GM12878 (cell line): ENCODE results near the gene FNDC3A. TPM values are rescaled to one million over a fixed set of nuclear protein-coding genes. Genes with fewer than 3 reads are reported as not detected.

ENCODE experiments used
- ASH2L ChIP-seq: fragments of 300-600, 200-600 bp; sonication (generic); IDR thresholded peaks from 2 replicates; pipeline ENCODE4 v1.6.1; 2017; ENCODE audit warnings: low read depth, mild to moderate bottlenecking, borderline replicate concordance
- ATF7 ChIP-seq: fragments of 450-650 bp; IDR thresholded peaks from 2 replicates; pipeline ENCODE4 v1.6.1; 2016; ENCODE audit warnings: low read depth, mild to moderate bottlenecking
- BCL11A ChIP-seq: IDR thresholded peaks from 2 replicates; pipeline ENCODE4 v1.6.1; 2011; ENCODE audit warnings: low read depth, low read length
- CBFB ChIP-seq: IDR thresholded peaks from 2 replicates; pipeline ENCODE4 v1.6.1; 2016; ENCODE audit warnings: antibody characterized with exemption, low read depth
- CBX5 ChIP-seq: sonication (generic); IDR thresholded peaks from 2 replicates; pipeline ENCODE4 v1.6.1; 2016; ENCODE audit warnings: low read depth, moderate library complexity, mild to moderate bottlenecking, inconsistent platforms
- EP300 ChIP-seq, 2 experiments: fragments of 150-350 bp in 1 of 2; IDR thresholded peaks; 2 replicates each; pipeline ENCODE4 v1.6.1; 2011 to 2012; ENCODE audit warnings: low read depth in 2 of 2, low read length in 2 of 2, borderline replicate concordance in 1 of 2, improper control_type of control experiment in 1 of 2, inconsistent platforms in 1 of 2; ENCODE audit not compliant: control insufficient read depth in 1 of 2
- GABPA ChIP-seq: IDR thresholded peaks from 2 replicates; pipeline ENCODE4 v1.6.1; 2014; ENCODE audit warnings: antibody characterized with exemption, low read depth, mild to moderate bottlenecking, inconsistent platforms
- IKZF1 ChIP-seq: fragments of 450-650 bp; conservative IDR thresholded peaks from 2 replicates; pipeline ENCODE4 v1.6.1; 2017; ENCODE audit warnings: antibody characterized with exemption, mild to moderate bottlenecking
- KAT2A ChIP-seq: conservative IDR thresholded peaks from 2 replicates; pipeline ENCODE4 v1.6.1; 2011; ENCODE audit warnings: low read depth, low read length; ENCODE audit not compliant: control insufficient read depth
- NFXL1 ChIP-seq: fragments of 450-650 bp; IDR thresholded peaks from 2 replicates; pipeline ENCODE4 v1.6.1; 2017; ENCODE audit warnings: antibody characterized with exemption, mild to moderate bottlenecking, borderline replicate concordance
- NFYB ChIP-seq: IDR thresholded peaks from 2 replicates; pipeline ENCODE4 v1.6.1; 2011; ENCODE audit warnings: low read depth, mild to moderate bottlenecking, low read length, improper control_type of control experiment, moderate library complexity; ENCODE audit not compliant: insufficient read depth
- NR2C2 ChIP-seq: IDR thresholded peaks from 2 replicates; pipeline ENCODE4 v1.6.1; 2011; ENCODE audit warnings: borderline replicate concordance, low read depth; ENCODE audit not compliant: control insufficient read depth, insufficient read length
- SP1 ChIP-seq: IDR thresholded peaks from one replicate; pipeline ENCODE4 v1.6.1; 2011; ENCODE audit warnings: low read depth, low read length
- SPI1 ChIP-seq: IDR thresholded peaks from 2 replicates; pipeline ENCODE4 v1.6.1; 2011; ENCODE audit warnings: low read depth, mild to moderate bottlenecking, low read length, moderate library complexity, borderline replicate concordance; ENCODE audit not compliant: insufficient read depth
- SRF ChIP-seq, 2 experiments: IDR thresholded peaks; 2 replicates each; pipeline ENCODE4 v1.6.1; 2011; ENCODE audit warnings: low read depth in 2 of 2, low read length in 2 of 2, mild to moderate bottlenecking in 1 of 2, moderate library complexity in 1 of 2
- TCF12 ChIP-seq: IDR thresholded peaks from 2 replicates; pipeline ENCODE4 v1.6.1; 2011; ENCODE audit warnings: low read depth, mild to moderate bottlenecking, low read length
- TCF3 ChIP-seq: IDR thresholded peaks from 2 replicates; pipeline ENCODE4 v1.6.1; 2012; ENCODE audit warnings: low read depth, mild to moderate bottlenecking, low read length, borderline replicate concordance; ENCODE audit not compliant: insufficient read depth
- TCF7 ChIP-seq: IDR thresholded peaks from 2 replicates; pipeline ENCODE4 v1.6.1; 2014; ENCODE audit warnings: antibody characterized with exemption, borderline replicate concordance
- ZBED1 ChIP-seq: IDR thresholded peaks from 2 replicates; pipeline ENCODE4 v1.6.1; 2016; ENCODE audit warnings: borderline replicate concordance
- ZNF384 ChIP-seq: IDR thresholded peaks from 2 replicates; pipeline ENCODE4 v1.6.1; 2012; ENCODE audit warnings: low read depth, mild to moderate bottlenecking, low read length, improper control_type of control experiment, borderline replicate concordance
- polyA plus RNA-seq, 11 experiments: library from polyadenylated mRNA; depleted of rRNA in 4 of 11; unstranded in 6 of 11; stranded (reverse) in 5 of 11; fragments of >200 nt; fragmentation: Nextera tagmentation in 4 of 11; fragmentation: Illumina TruSeq in 1 of 11; extraction: Ambion mirVana in 4 of 11; extraction: Trizol in 1 of 11; gene quantifications; 1 replicate in 1 of 11; 2 replicates in 10 of 11; pipeline versions ENCODE4 v1.2.1 to v1.2.3, GENCODE V29; 2011 to 2016; ENCODE audit warnings: inconsistent platforms in 2 of 11, missing spikeins in 2 of 11, low read depth in 1 of 11
- total RNA-seq, 4 experiments: library from RNA; depleted of rRNA in 3 of 4; stranded (reverse); fragments of >200 nt in 3 of 4; fragmentation: Illumina TruSeq in 1 of 4; extraction: Trizol in 1 of 4; gene quantifications; 2 replicates each; pipeline versions ENCODE4 v1.2.1 to v1.2.3, GENCODE V29; 2013 to 2021
- TF ChIP-seq, protein P1 (sequence below): fragments of 150-350 bp; IDR thresholded peaks from 2 replicates; pipeline ENCODE4 v1.6.1; 2014; ENCODE audit warnings: mild to moderate bottlenecking, low read depth, low read length
- TF ChIP-seq, protein P2 (sequence below): IDR thresholded peaks from 2 replicates; pipeline ENCODE4 v1.6.1; 2012; ENCODE audit warnings: improper control_type of control experiment, low read depth, low read length; ENCODE audit not compliant: insufficient replicate concordance
- TF ChIP-seq, protein P3 (sequence below): IDR thresholded peaks from 2 replicates; pipeline ENCODE4 v1.6.1; 2012; ENCODE audit warnings: low read depth, low read length, improper control_type of control experiment
- TF ChIP-seq, protein P4 (sequence below): IDR thresholded peaks from 2 replicates; pipeline ENCODE4 v1.6.1; 2011; ENCODE audit warnings: mild to moderate bottlenecking, low read depth, low read length, moderate library complexity; ENCODE audit not compliant: insufficient replicate concordance

FNDC3A gene
- total and polyA plus RNA-seq, 10 of the 15 experiments (the other 5 are each of a cell fraction or from before 2014, with no cell fraction given), result 6.3 to 46.4 (median 22.8) TPM

DNA sequence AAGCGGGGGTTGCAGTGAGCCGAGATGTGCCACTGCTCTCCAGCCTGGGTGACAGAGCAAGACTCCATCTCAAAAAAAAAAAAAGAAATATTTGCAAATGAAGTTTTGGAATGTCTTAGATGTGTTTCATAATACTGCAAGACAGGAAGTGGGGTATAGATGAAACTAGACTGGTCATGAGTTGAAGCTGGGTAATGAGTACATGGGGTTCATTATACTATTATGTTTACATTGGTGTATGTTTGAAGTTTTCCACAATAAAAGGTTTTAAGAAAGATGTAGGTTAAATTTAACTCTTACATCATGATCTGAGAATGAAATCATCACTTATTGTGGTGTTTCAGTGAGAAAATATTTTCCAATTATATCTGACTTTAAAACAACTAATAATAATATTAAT is 19.0 kb downstream of the FNDC3A start (continued):
- TF ChIP-seq SPI1 (peak; percentile 36; the same call in 1 of the 2 replicates), GABPA (peak; percentile 61; the same call in 1 of the 2 replicates), ZBED1 (peak; percentile 51; the same call in 1 of the 2 replicates), CBFB (no peak), NFYB (no peak), ATF7 (peak; percentile 96), SRF (IDR thresholded peaks at IDR 0.05; ENCODE audit: low read depth in 2 of 2, low read length in 2 of 2) (no peak), IKZF1 (no peak; the same call in 1 of the 2 replicates), ASH2L (no peak), NFXL1 (no peak), KAT2A (no peak), SP1 (no peak), TCF3 (no peak), EP300 (IDR thresholded peaks at IDR 0.05; ENCODE audit: borderline replicate concordance in 1 of 2, control insufficient read depth in 1 of 2, low read depth in 2 of 2, low read length in 2 of 2) (peak in 1 of 2 experiments; percentile 25; a peak in 1 of 4 replicates), NR2C2 (no peak), BCL11A (peak; percentile 66; the same call in 1 of the 2 replicates), ZNF384 (no peak), CBX5 (no peak), TCF12 (no peak), TCF7 (peak; percentile 95)
- TF ChIP-seq, protein P1, sequence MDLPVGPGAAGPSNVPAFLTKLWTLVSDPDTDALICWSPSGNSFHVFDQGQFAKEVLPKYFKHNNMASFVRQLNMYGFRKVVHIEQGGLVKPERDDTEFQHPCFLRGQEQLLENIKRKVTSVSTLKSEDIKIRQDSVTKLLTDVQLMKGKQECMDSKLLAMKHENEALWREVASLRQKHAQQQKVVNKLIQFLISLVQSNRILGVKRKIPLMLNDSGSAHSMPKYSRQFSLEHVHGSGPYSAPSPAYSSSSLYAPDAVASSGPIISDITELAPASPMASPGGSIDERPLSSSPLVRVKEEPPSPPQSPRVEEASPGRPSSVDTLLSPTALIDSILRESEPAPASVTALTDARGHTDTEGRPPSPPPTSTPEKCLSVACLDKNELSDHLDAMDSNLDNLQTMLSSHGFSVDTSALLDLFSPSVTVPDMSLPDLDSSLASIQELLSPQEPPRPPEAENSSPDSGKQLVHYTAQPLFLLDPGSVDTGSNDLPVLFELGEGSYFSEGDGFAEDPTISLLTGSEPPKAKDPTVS, result no peak
- TF ChIP-seq, protein P2, sequence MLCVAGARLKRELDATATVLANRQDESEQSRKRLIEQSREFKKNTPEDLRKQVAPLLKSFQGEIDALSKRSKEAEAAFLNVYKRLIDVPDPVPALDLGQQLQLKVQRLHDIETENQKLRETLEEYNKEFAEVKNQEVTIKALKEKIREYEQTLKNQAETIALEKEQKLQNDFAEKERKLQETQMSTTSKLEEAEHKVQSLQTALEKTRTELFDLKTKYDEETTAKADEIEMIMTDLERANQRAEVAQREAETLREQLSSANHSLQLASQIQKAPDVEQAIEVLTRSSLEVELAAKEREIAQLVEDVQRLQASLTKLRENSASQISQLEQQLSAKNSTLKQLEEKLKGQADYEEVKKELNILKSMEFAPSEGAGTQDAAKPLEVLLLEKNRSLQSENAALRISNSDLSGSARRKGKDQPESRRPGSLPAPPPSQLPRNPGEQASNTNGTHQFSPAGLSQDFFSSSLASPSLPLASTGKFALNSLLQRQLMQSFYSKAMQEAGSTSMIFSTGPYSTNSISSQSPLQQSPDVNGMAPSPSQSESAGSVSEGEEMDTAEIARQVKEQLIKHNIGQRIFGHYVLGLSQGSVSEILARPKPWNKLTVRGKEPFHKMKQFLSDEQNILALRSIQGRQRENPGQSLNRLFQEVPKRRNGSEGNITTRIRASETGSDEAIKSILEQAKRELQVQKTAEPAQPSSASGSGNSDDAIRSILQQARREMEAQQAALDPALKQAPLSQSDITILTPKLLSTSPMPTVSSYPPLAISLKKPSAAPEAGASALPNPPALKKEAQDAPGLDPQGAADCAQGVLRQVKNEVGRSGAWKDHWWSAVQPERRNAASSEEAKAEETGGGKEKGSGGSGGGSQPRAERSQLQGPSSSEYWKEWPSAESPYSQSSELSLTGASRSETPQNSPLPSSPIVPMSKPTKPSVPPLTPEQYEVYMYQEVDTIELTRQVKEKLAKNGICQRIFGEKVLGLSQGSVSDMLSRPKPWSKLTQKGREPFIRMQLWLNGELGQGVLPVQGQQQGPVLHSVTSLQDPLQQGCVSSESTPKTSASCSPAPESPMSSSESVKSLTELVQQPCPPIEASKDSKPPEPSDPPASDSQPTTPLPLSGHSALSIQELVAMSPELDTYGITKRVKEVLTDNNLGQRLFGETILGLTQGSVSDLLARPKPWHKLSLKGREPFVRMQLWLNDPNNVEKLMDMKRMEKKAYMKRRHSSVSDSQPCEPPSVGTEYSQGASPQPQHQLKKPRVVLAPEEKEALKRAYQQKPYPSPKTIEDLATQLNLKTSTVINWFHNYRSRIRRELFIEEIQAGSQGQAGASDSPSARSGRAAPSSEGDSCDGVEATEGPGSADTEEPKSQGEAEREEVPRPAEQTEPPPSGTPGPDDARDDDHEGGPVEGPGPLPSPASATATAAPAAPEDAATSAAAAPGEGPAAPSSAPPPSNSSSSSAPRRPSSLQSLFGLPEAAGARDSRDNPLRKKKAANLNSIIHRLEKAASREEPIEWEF, result no peak
- TF ChIP-seq, protein P3, sequence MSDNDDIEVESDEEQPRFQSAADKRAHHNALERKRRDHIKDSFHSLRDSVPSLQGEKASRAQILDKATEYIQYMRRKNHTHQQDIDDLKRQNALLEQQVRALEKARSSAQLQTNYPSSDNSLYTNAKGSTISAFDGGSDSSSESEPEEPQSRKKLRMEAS, result no peak
- TF ChIP-seq, protein P4, sequence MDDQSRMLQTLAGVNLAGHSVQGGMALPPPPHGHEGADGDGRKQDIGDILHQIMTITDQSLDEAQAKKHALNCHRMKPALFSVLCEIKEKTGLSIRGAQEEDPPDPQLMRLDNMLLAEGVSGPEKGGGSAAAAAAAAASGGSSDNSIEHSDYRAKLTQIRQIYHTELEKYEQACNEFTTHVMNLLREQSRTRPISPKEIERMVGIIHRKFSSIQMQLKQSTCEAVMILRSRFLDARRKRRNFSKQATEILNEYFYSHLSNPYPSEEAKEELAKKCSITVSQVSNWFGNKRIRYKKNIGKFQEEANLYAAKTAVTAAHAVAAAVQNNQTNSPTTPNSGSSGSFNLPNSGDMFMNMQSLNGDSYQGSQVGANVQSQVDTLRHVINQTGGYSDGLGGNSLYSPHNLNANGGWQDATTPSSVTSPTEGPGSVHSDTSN, result no peak
